HG02870 (cell line): Measurements from ENCODE around the gene COL8A1.

ENCODE experiments used
- ATAC-seq: cut with Tn5 transposase; IDR thresholded peaks from one replicate; pipeline ENCODE4 v1.9.1; 2021; ENCODE audit warnings: mild to moderate bottlenecking, moderate library complexity; ENCODE audit not compliant: unreplicated experiment

Gene COL8A1

GRCh38 chr3:99637368-99638111 is 854 bp upstream of the COL8A1 start:
- no peak for ATAC-seq

GRCh38 chr3:99639579-99639978 is 1.2 kb downstream of the COL8A1 start:
- ATAC-seq = no peak

GRCh38 chr3:99640214-99640851 is 1.9 kb downstream of the COL8A1 start:
- ATAC-seq = no peak

- no peak for ATAC-seq
These were observed 3.1 kb downstream of the COL8A1 start for GRCh38 chr3:99641480-99641879.

- no peak for ATAC-seq
These were observed 3.6 kb downstream of the COL8A1 start for GRCh38 chr3:99641982-99642381.

- ATAC-seq = no peak
These were observed 5.6 kb downstream of the COL8A1 start for GRCh38 chr3:99644017-99644416.

GRCh38 chr3:99644746-99645145 is 6.4 kb downstream of the COL8A1 start:
- no peak for ATAC-seq

GRCh38 chr3:99645277-99646106 is 7.1 kb downstream of the COL8A1 start:
- ATAC-seq = no peak

- no peak for ATAC-seq
These were observed 7.7 kb downstream of the COL8A1 start for GRCh38 chr3:99646107-99646435.

GRCh38 chr3:99647081-99647480 is 8.7 kb downstream of the COL8A1 start:
- no peak for ATAC-seq

- ATAC-seq = no peak
These were observed 9.7 kb downstream of the COL8A1 start for GRCh38 chr3:99648101-99648500.

- ATAC-seq = no peak
These were observed 10.1 kb downstream of the COL8A1 start for GRCh38 chr3:99648516-99648915.

- ATAC-seq = no peak
These were observed 13.1 kb downstream of the COL8A1 start for GRCh38 chr3:99651531-99651930.

- no peak for ATAC-seq
These were observed 18.2 kb downstream of the COL8A1 start for GRCh38 chr3:99656624-99657023.

- ATAC-seq = no peak
These were observed 19.9 kb downstream of the COL8A1 start for GRCh38 chr3:99658274-99658673.

- no peak for ATAC-seq
These were observed 20.6 kb downstream of the COL8A1 start for GRCh38 chr3:99659032-99659431.

- ATAC-seq = no peak
These were observed 21.6 kb downstream of the COL8A1 start for GRCh38 chr3:99659951-99660350.

- ATAC-seq = no peak
These were observed 24.6 kb downstream of the COL8A1 start for GRCh38 chr3:99662838-99663570.

- ATAC-seq = no peak
These were observed 25.6 kb downstream of the COL8A1 start for GRCh38 chr3:99663977-99664376.

- ATAC-seq = no peak
These were observed 26.6 kb downstream of the COL8A1 start for GRCh38 chr3:99665017-99665416.

- no peak for ATAC-seq
These were observed 27.8 kb downstream of the COL8A1 start for GRCh38 chr3:99666201-99666600.
